K562 (cell line): ENCODE data around the gene KCTD18. TPM values are rescaled to one million over a fixed set of nuclear protein-coding genes. Genes with fewer than 3 reads are reported as not detected.
A peak's percentile ranks its signal among the peaks of the same experiment; 100 is the strongest.

Experiments used
- ATF6 ChIP-seq: sonication (generic); formaldehyde crosslinking; IDR thresholded peaks from 2 replicates; pipeline ENCODE4 v1.4.0; 2020; ENCODE audit warnings: mild to moderate bottlenecking, missing genetic modification reagents
- BCL6 ChIP-seq: fragments of 250-450 bp; sonication (Bioruptor Pico); IDR thresholded peaks from 2 replicates; pipeline ENCODE4 v1.4.0; 2020
- CBFA2T2 ChIP-seq: fragments of 450-650 bp; conservative IDR thresholded peaks from 2 replicates; pipeline ENCODE4 v1.6.1; 2017; ENCODE audit warnings: mild to moderate bottlenecking
- CBFB ChIP-seq: sonication (generic); formaldehyde crosslinking; IDR thresholded peaks from 2 replicates; pipeline ENCODE4 v1.4.0; 2020; ENCODE audit warnings: mild to moderate bottlenecking, missing genetic modification reagents
- CBX5 ChIP-seq: IDR thresholded peaks from 2 replicates; pipeline ENCODE4 v1.6.1; 2014; ENCODE audit warnings: low read depth, borderline replicate concordance
- CCNT2 ChIP-seq: IDR thresholded peaks from 2 replicates; pipeline ENCODE4 v1.6.1; 2011; ENCODE audit warnings: borderline replicate concordance, low read depth, mild to moderate bottlenecking, moderate library complexity, mixed read lengths, low read length; ENCODE audit not compliant: insufficient read length; ENCODE audit errors: extremely low read depth
- CREBBP ChIP-seq: IDR thresholded peaks from one replicate; pipeline ENCODE4 v1.6.1; 2012; ENCODE audit warnings: low read depth, mild to moderate bottlenecking, control low read depth, inconsistent platforms, low read length
- DLX4 ChIP-seq: fragments of 250-450 bp; sonication (Bioruptor Pico); IDR thresholded peaks from 2 replicates; pipeline ENCODE4 v1.6.1; 2021; ENCODE audit warnings: mild to moderate bottlenecking
- ESRRB ChIP-seq: fragments of 250-450 bp; sonication (Bioruptor Pico); IDR thresholded peaks from 2 replicates; pipeline ENCODE4 v1.5.0; 2020; ENCODE audit warnings: mild to moderate bottlenecking, moderate library complexity, borderline replicate concordance
- KAT2B ChIP-seq: IDR thresholded peaks from one replicate; pipeline ENCODE4 v1.6.1; 2012; ENCODE audit warnings: low read depth, mild to moderate bottlenecking, control low read depth, inconsistent platforms, low read length, moderate library complexity
- MAX ChIP-seq: sonication (generic); formaldehyde crosslinking; IDR thresholded peaks from 2 replicates; pipeline ENCODE4 v1.9.0; 2022; ENCODE audit warnings: mild to moderate bottlenecking, missing genetic modification reagents
- NEUROD1 ChIP-seq: fragments of 150-350 bp; IDR thresholded peaks from 2 replicates; pipeline ENCODE4 v1.6.1; 2014; ENCODE audit warnings: borderline replicate concordance, low read length, low read depth; ENCODE audit not compliant: partially characterized antibody
- PHTF2 ChIP-seq: fragments of 250-450 bp; sonication (Bioruptor Pico); IDR thresholded peaks from 2 replicates; pipeline ENCODE4 v1.5.0; 2021; ENCODE audit warnings: mild to moderate bottlenecking
- RNF2 ChIP-seq: sonication (generic); IDR thresholded peaks from 2 replicates; pipeline ENCODE4 v1.6.1; 2016
- TAF1 ChIP-seq: IDR thresholded peaks from 2 replicates; pipeline ENCODE4 v1.6.1; 2011; ENCODE audit warnings: mild to moderate bottlenecking, low read length, moderate library complexity; ENCODE audit not compliant: insufficient read depth, control insufficient read depth, severe bottlenecking; ENCODE audit errors: extremely low read depth
- ZHX1 ChIP-seq: fragments of 150-350 bp; conservative IDR thresholded peaks from 2 replicates; pipeline ENCODE4 v1.6.1; 2014; ENCODE audit warnings: low read length
- ZNF197 ChIP-seq: fragments of 200-800 bp; sonication (Bioruptor generic); IDR thresholded peaks from 2 replicates; pipeline ENCODE4 v1.6.1; 2016; ENCODE audit warnings: low read depth, missing genetic modification characterization, missing compliant biosample characterization
- polyA plus RNA-seq, 8 experiments: library from polyadenylated mRNA; depleted of rRNA in 4 of 8; stranded (reverse) in 5 of 8; unstranded in 3 of 8; fragments of >200 nt; fragmentation: Nextera tagmentation in 2 of 8; fragmentation: Illumina TruSeq in 1 of 8; extraction: Ambion mirVana in 2 of 8; extraction: Trizol in 1 of 8; gene quantifications; 2 replicates each; pipeline versions ENCODE4 v1.2.1 to v1.2.3, GENCODE V29; 2011 to 2014; ENCODE audit warnings: inconsistent platforms in 1 of 8, missing spikeins in 1 of 8
- total RNA-seq, 7 experiments: library from RNA; depleted of rRNA in 6 of 7; stranded (reverse); fragments of >200 nt in 6 of 7; fragmentation: Illumina TruSeq in 2 of 7; extraction: Trizol in 2 of 7; gene quantifications; 2 replicates each; pipeline versions ENCODE4 v1.2.1 to v1.2.3, GENCODE V29; 2011 to 2021; ENCODE audit warnings: low replicate concordance in 1 of 7
- TF ChIP-seq, protein P1 (sequence below): fragments of 450-650 bp; IDR thresholded peaks from 2 replicates; pipeline ENCODE4 v1.6.1; 2018; ENCODE audit warnings: mild to moderate bottlenecking, low read depth; ENCODE audit not compliant: partially characterized antibody
- TF ChIP-seq, protein P2 (sequence below): sonication (generic); formaldehyde crosslinking; IDR thresholded peaks from 2 replicates; pipeline ENCODE4 v1.8.0; 2022; ENCODE audit warnings: missing genetic modification reagents, mild to moderate bottlenecking, moderate library complexity, borderline replicate concordance

KCTD18 gene
- total and polyA plus RNA-seq, 9 of the 15 experiments (the other 6 are each of a cell fraction or from before 2014, with no cell fraction given), result 0.39 to 5.4 (median 3.8) TPM

DNA sequence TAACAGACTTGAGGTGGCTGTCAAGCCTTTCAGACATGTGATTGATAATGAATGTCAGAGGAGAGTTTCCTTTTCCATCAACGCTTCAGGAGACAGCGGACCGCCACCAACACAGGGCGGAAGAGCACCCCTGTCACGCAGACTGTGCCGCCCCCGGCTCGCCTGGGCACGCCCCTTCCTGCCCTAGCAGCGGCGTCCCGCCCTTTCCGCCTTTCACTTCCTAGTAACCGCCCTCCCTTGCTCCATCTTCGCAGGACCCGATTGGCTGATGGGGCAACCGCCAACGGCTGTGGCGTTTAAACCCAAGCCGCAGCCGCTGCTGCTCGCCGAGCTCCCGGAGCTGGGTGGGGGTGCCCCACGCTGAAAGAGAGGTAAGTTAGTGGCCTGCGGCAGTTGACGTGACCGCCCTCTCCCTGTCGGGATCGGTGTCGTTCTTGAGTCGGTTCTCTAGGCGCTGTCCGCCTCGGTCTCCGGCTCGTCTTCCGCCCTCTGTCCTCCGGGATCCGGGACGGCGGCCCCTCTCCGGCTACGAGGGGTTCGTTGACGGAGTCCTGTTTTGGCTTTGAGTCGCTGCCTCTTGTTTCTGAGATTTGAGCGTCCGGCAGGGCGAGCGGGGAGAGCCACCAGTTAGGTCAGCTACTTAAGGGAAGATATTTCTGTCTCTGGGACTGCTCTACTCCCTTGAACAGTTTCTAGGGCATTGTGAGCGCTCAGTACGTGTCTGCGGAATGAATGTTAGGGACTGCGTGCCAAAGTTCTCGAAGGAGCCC lies 16.2 kb upstream of the KCTD18 start, which contains the start of gene SGO2 (continued):
- TF ChIP-seq CCNT2 (no peak), ATF6 (no peak), MAX (CRISPR knock-in tag) (peak; percentile 66), CBFB (no peak), BCL6 (CRISPR knock-in tag) (no peak), PHTF2 (no peak), RNF2 (0 out of 2 replicates have a peak, but pooled peaks have one; percentile 18), KAT2B (no peak), CBX5 (no peak), TAF1 (peak; percentile 59), ZNF197 (CRISPR knock-in tag) (no peak), CREBBP (no peak), NEUROD1 (peak; percentile 38), DLX4 (CRISPR knock-in tag) (no peak), ESRRB (no peak), ZHX1 (no peak), CBFA2T2 (no peak)
- TF ChIP-seq, protein P1, sequence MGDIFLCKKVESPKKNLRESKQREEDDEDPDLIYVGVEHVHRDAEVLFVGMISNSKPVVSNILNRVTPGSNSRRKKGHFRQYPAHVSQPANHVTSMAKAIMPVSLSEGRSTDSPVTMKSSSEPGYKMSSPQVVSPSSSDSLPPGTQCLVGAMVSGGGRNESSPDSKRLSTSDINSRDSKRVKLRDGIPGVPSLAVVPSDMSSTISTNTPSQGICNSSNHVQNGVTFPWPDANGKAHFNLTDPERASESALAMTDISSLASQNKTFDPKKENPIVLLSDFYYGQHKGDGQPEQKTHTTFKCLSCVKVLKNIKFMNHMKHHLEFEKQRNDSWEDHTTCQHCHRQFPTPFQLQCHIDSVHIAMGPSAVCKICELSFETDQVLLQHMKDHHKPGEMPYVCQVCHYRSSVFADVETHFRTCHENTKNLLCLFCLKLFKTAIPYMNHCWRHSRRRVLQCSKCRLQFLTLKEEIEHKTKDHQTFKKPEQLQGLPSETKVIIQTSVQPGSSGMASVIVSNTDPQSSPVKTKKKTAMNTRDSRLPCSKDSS, result no peak
- TF ChIP-seq, protein P2, sequence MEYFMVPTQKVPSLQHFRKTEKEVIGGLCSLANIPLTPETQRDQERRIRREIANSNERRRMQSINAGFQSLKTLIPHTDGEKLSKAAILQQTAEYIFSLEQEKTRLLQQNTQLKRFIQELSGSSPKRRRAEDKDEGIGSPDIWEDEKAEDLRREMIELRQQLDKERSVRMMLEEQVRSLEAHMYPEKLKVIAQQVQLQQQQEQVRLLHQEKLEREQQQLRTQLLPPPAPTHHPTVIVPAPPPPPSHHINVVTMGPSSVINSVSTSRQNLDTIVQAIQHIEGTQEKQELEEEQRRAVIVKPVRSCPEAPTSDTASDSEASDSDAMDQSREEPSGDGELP (CRISPR knock-in tag), result peak; percentile 91
